GM23338 (cell line): ENCODE data around the gene PAMR1. TPM values are rescaled to one million over a fixed set of nuclear protein-coding genes. Genes with fewer than 3 reads are reported as not detected.

Source experiments
- ATAC-seq: fragments of 200-7000 bp; cut with Tn5 transposase; 3 replicates; pipeline ENCODE4 v1.9.1; 2020
- DNase-seq: peaks from one replicate; pipeline ENCODE4 v3.0.0-alpha.2; 2015; ENCODE audit warnings: low spot score
- H2AFZ ChIP-seq: fragments of 200-600 bp; sonication (generic); 2 replicates; pipeline ENCODE4 v1.8.0; 2016; ENCODE audit warnings: antibody characterized with exemption, mild to moderate bottlenecking, moderate library complexity
- H3F3A ChIP-seq: fragments of 200-600 bp; sonication (generic); replicated peaks from 2 replicates; pipeline ENCODE4 v1.8.0; 2017; ENCODE audit warnings: antibody characterized with exemption, mixed run types, low read depth
- H3K27ac ChIP-seq: fragments of 200-600 bp; sonication (generic); 2 replicates; pipeline ENCODE4 v1.6.1; 2016; ENCODE audit warnings: low read depth
- H3K27me3 ChIP-seq: fragments of 200-600 bp; sonication (generic); 2 replicates; pipeline ENCODE4 v1.8.0; 2016; ENCODE audit warnings: mild to moderate bottlenecking, mixed run types, moderate library complexity; ENCODE audit not compliant: insufficient read depth
- H3K36me3 ChIP-seq: fragments of 200-600 bp; sonication (generic); 2 replicates; pipeline ENCODE4 v1.8.0; 2016; ENCODE audit warnings: mild to moderate bottlenecking; ENCODE audit not compliant: insufficient read depth
- H3K4me1 ChIP-seq: fragments of 200-600 bp; sonication (generic); 2 replicates; pipeline ENCODE4 v1.8.0; 2016; ENCODE audit warnings: mild to moderate bottlenecking, moderate library complexity; ENCODE audit not compliant: insufficient read depth
- H3K4me2 ChIP-seq: fragments of 200-600 bp; sonication (generic); 2 replicates; pipeline ENCODE4 v1.7.1; 2017; ENCODE audit warnings: mixed run types
- H3K4me3 ChIP-seq: fragments of 200-600 bp; sonication (generic); 2 replicates; pipeline ENCODE4 v1.6.1; 2016; ENCODE audit warnings: mixed run types
- H3K79me2 ChIP-seq: fragments of 200-600 bp; sonication (generic); replicated peaks from 2 replicates; pipeline ENCODE4 v1.8.0; 2017; ENCODE audit warnings: mild to moderate bottlenecking; ENCODE audit not compliant: insufficient read depth
- H3K9me2 ChIP-seq: fragments of 200-600 bp; sonication (generic); 2 replicates; pipeline ENCODE4 v1.8.0; 2017; ENCODE audit not compliant: insufficient read depth
- H4K20me1 ChIP-seq: fragments of 200-600 bp; sonication (generic); replicated peaks from 2 replicates; pipeline ENCODE4 v1.8.0; 2017; ENCODE audit warnings: mild to moderate bottlenecking; ENCODE audit not compliant: insufficient read depth
- H3K27ac Mint-ChIP-seq: 2 replicates; pipeline ENCODE4 v1.8.0; 2020; ENCODE audit warnings: inconsistent platforms, mild to moderate bottlenecking, moderate library complexity, mixed read lengths
- H3K27me3 Mint-ChIP-seq: 3 replicates; pipeline ENCODE4 v1.8.0; 2022; ENCODE audit warnings: low read depth, mild to moderate bottlenecking, moderate library complexity, mixed read lengths, inconsistent platforms; ENCODE audit not compliant: insufficient read depth, poor library complexity
- H3K36me3 Mint-ChIP-seq: 3 replicates; pipeline ENCODE4 v1.8.0; 2021; ENCODE audit warnings: low read depth, mild to moderate bottlenecking, inconsistent platforms, moderate library complexity, mixed read lengths
- H3K4me1 Mint-ChIP-seq: 3 replicates; pipeline ENCODE4 v1.8.0; 2020; ENCODE audit warnings: mild to moderate bottlenecking, inconsistent platforms, mixed read lengths
- H3K4me3 Mint-ChIP-seq: 3 replicates; pipeline ENCODE4 v1.8.0; 2021; ENCODE audit warnings: moderate library complexity, mild to moderate bottlenecking, inconsistent platforms, mixed read lengths
- H3K9me3 Mint-ChIP-seq: 3 replicates; pipeline ENCODE4 v1.8.0; 2020; ENCODE audit warnings: moderate library complexity, mild to moderate bottlenecking, inconsistent platforms, mixed read lengths
- CREB1 ChIP-seq: fragments of 250-450 bp; sonication (Bioruptor Pico); IDR thresholded peaks from 2 replicates; pipeline ENCODE4 v1.5.0; 2020; ENCODE audit warnings: low read depth, mild to moderate bottlenecking, moderate library complexity
- CTCF ChIP-seq, 2 experiments: fragments of 200-600 bp in 1 of 2; sonication (generic) in 1 of 2; conservative IDR thresholded peaks; 2 replicates each; pipeline versions ENCODE4 v1.5.1 to v1.6.1; 2016 to 2017; ENCODE audit warnings: antibody characterized with exemption in 2 of 2, low read depth in 2 of 2, mild to moderate bottlenecking in 2 of 2, moderate library complexity in 1 of 2
- ETS1 ChIP-seq: IDR thresholded peaks from 2 replicates; pipeline ENCODE4 v1.6.1; 2016; ENCODE audit warnings: antibody characterized with exemption
- EZH2 ChIP-seq: fragments of 200-600 bp; sonication (generic); IDR thresholded peaks from one replicate; pipeline ENCODE4 v1.8.0; 2017; ENCODE audit warnings: antibody characterized with exemption, mild to moderate bottlenecking, low read depth; ENCODE audit not compliant: unreplicated experiment
- EZH2phosphoT487 ChIP-seq: fragments of 200-600 bp; sonication (generic); IDR thresholded peaks from one replicate; pipeline ENCODE4 v1.8.1; 2018; ENCODE audit warnings: antibody characterized with exemption; ENCODE audit not compliant: unreplicated experiment
- JUNB ChIP-seq: IDR thresholded peaks from one replicate; pipeline ENCODE4 v1.6.1; 2016; ENCODE audit warnings: antibody characterized with exemption; ENCODE audit not compliant: unreplicated experiment
- POLR2AphosphoS5 ChIP-seq: IDR thresholded peaks from 2 replicates; pipeline ENCODE4 v1.6.1; 2016; ENCODE audit warnings: antibody characterized with exemption, low read depth
- STAT1 ChIP-seq: IDR thresholded peaks from one replicate; pipeline ENCODE4 v1.6.1; 2016; ENCODE audit warnings: antibody characterized with exemption; ENCODE audit not compliant: unreplicated experiment
- ZNF114 ChIP-seq: fragments of 250-450 bp; sonication (Bioruptor Pico); IDR thresholded peaks from 2 replicates; pipeline ENCODE4 v1.5.0; 2020; ENCODE audit warnings: mild to moderate bottlenecking, moderate library complexity
- ZNF331 ChIP-seq: fragments of 250-450 bp; sonication (Bioruptor Pico); IDR thresholded peaks from 2 replicates; pipeline ENCODE4 v1.5.0; 2020; ENCODE audit warnings: low read depth, mild to moderate bottlenecking, moderate library complexity
- ZNF462 ChIP-seq: fragments of 250-450 bp; sonication (Bioruptor Pico); IDR thresholded peaks from 2 replicates; pipeline ENCODE4 v1.5.0; 2020; ENCODE audit warnings: mild to moderate bottlenecking, moderate library complexity
- polyA plus RNA-seq: library from polyadenylated mRNA; unstranded; fragments of >200 nt; fragmentation: Nextera tagmentation; extraction: Ambion mirVana; gene quantifications from 2 replicates; pipeline ENCODE4 v1.2.1, GENCODE V29; 2016
- total RNA-seq: library from RNA; depleted of rRNA; stranded (reverse); fragments of >200 nt; shearing (Covaris generic); gene quantifications from 2 replicates; pipeline ENCODE4 v1.2.3, GENCODE V29; 2014
- TF ChIP-seq, protein P1 (sequence below): IDR thresholded peaks from one replicate; pipeline ENCODE4 v1.6.1; 2018; ENCODE audit warnings: antibody characterized with exemption; ENCODE audit not compliant: unreplicated experiment

Gene PAMR1
- total and polyA plus RNA-seq, 2 experiments from 2014 or later, result 1.6 to 3.1 TPM

- H2AFZ ChIP-seq, result peak overlapping the region; percentile 81; the same call in 1 of the 2 replicates
- no peaks in the 10 kb centered on the region for H4K20me1 ChIP-seq
- DNase-seq (peak; percentile 36), ATAC-seq (peak; percentile 68)
- no peak overlapping the region for H3K27ac ChIP-seq
- Mint-ChIP-seq H3K4me1 (peaks cover 8% of the 10 kb centered on the region), H3K36me3 (no peaks in the 10 kb centered on the region), H3K27ac (no peak overlapping the region), H3K27me3 (no peaks in the 10 kb centered on the region), H3K9me3 (no peaks in the 10 kb centered on the region), H3K4me3 (no peak overlapping the region)
- no peak overlapping the region for H3K4me3 ChIP-seq
- H3K36me3 ChIP-seq, result no peaks in the 10 kb centered on the region
- TF ChIP-seq EZH2 (no peak), ETS1 (no peak), JUNB (no peak), CTCF (conservative IDR thresholded peaks at IDR 0.05; ENCODE audit: low read depth in 2 of 2) (no peak), STAT1 (no peak), POLR2AphosphoS5 (no peak), EZH2phosphoT487 (no peak), ZNF114 (no peak), ZNF462 (CRISPR knock-in tag) (no peak), CREB1 (no peak), ZNF331 (CRISPR knock-in tag) (no peak)
- TF ChIP-seq, protein P1, sequence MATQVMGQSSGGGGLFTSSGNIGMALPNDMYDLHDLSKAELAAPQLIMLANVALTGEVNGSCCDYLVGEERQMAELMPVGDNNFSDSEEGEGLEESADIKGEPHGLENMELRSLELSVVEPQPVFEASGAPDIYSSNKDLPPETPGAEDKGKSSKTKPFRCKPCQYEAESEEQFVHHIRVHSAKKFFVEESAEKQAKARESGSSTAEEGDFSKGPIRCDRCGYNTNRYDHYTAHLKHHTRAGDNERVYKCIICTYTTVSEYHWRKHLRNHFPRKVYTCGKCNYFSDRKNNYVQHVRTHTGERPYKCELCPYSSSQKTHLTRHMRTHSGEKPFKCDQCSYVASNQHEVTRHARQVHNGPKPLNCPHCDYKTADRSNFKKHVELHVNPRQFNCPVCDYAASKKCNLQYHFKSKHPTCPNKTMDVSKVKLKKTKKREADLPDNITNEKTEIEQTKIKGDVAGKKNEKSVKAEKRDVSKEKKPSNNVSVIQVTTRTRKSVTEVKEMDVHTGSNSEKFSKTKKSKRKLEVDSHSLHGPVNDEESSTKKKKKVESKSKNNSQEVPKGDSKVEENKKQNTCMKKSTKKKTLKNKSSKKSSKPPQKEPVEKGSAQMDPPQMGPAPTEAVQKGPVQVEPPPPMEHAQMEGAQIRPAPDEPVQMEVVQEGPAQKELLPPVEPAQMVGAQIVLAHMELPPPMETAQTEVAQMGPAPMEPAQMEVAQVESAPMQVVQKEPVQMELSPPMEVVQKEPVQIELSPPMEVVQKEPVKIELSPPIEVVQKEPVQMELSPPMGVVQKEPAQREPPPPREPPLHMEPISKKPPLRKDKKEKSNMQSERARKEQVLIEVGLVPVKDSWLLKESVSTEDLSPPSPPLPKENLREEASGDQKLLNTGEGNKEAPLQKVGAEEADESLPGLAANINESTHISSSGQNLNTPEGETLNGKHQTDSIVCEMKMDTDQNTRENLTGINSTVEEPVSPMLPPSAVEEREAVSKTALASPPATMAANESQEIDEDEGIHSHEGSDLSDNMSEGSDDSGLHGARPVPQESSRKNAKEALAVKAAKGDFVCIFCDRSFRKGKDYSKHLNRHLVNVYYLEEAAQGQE, result no peak
- no peaks in the 10 kb centered on the region for H3F3A ChIP-seq
- peaks cover 6% of the 10 kb centered on the region; the same call in 1 of the 2 replicates for H3K4me1 ChIP-seq
- no peaks in the 10 kb centered on the region for H3K27me3 ChIP-seq
- H3K4me2 ChIP-seq, result peak overlapping the region; percentile 8; the same call in 1 of the 2 replicates
- H3K79me2 ChIP-seq, result no peaks in the 10 kb centered on the region
- H3K9me2 ChIP-seq, result no peaks in the 10 kb centered on the region
Measured at GRCh38 chr11:35463331-35463751, 62.1 kb downstream of the PAMR1 start.
